HG03175 (cell line): ENCODE data around the gene DUSP2.

Experiments used
- ATAC-seq: cut with Tn5 transposase; IDR thresholded peaks from one replicate; pipeline ENCODE4 v1.9.1; 2021; ENCODE audit warnings: mild to moderate bottlenecking, moderate library complexity; ENCODE audit not compliant: unreplicated experiment

Gene DUSP2

DNA sequence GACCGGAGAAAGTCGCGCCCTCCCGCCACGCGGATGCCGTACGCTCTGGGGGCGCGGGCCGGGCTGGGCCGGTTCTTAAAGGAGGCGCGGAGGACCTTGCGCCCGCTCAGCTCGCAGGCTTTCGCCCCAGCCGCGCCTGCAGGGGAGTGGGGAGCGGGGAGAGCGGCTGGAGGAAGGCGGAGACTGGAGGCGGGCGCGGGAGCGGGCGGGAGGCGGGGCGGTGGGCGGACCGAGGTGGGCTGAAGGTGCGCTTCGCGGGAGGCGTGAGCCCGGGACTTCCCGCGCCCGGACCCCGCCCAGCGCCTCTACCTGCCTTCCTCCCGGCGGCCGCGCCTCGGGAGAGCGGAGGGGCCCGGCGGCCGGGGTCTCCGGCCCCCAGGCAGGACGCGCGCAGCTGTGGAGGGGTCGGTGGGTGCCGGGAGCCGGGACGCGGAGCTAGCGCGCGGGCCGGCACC lies 28.8 kb downstream of the DUSP2 start, which contains the start of gene ADRA2B:
TSS of gene ADRA2B (minus strand) at position 148 of the 455 bp plus-strand sequence. CDS start 422 bp downstream, outside the sequence.
- peak; percentile 38 for ATAC-seq

GRCh38 chr2:96115631-96116423 lies 29.4 kb downstream of the DUSP2 start:
- no peak for ATAC-seq

GRCh38 chr2:96114903-96115581 lies 30.2 kb downstream of the DUSP2 start:
- no peak for ATAC-seq

GRCh38 chr2:96114546-96114902 lies 30.7 kb downstream of the DUSP2 start:
- no peak for ATAC-seq

DNA sequence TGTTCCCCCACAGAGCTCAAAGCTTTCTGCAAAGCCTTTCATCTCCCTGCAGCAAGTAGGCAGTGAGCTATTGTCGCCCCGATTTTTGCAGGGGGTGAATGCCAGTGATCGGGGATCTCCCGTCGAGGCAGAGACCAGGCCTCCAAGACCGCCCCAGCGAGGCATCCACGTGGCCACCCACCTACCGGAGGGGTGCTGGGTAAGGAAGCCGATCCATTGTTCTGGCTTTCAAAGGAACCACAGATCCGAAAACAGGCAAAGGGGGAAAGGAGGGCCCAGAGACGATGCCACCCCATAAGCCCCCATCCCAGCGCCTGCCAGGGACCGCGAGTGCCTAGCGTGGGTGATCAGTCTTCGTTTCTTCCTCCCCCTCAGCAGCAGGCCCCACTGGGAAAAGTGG lies 31.3 kb downstream of the DUSP2 start:
- no peak for ATAC-seq

DNA sequence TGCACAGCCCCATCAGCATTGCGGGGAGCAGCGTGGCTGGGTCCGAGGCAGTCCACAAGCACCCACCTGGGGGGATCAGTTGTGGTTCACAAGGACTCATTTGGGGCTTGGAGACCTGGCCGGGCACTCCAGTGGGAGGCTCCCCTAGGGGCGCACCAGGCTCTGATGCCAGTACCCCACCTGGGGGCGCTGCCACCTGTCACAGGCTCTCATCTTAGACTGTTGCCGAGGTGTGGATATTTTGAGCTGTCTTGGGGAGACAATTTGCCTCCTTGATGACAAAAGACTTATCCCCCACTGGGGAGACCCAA lies 31.9 kb downstream of the DUSP2 start:
- no peak for ATAC-seq

GRCh38 chr2:96112501-96113366 lies 32.5 kb downstream of the DUSP2 start:
- no peak for ATAC-seq

DNA sequence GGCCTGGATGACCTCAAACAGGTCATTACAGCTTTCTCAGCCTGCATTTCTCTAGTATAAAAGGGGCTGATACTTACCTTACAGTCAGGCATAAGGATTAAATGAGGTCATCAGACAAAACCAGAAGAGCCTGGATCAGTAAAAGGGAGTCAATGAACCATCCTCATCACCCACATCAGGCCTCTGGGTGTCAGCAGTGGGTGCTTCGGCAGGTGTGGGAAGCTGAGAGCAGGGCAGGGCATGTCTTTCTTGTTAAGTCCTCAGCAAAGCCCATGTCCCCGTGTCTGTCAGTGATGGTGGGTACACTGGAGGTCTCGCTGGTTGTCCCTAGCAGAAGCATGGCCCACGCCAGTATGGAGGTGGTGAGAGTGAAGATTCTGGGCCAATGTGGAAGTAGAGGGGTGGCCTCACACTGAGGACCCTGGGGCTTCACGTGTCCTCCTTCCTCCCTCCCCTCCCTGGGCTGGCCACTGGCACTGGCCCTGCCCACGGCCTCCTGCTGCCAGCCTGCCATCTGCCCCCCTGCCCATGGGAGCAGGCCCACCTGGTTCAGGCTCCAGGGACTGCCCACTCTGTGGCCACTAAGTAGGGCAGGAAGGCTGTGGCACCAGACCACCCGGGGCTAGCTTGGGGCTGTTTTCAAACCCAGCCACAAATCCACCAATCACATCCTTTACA lies 33.3 kb downstream of the DUSP2 start:
- no peak for ATAC-seq

- ATAC-seq = no peak
Measured at GRCh38 chr2:96111257-96111640, 34.0 kb downstream of the DUSP2 start.

GRCh38 chr2:96110621-96111256 lies 34.5 kb downstream of the DUSP2 start:
- ATAC-seq = no peak

- no peak for ATAC-seq
Measured at GRCh38 chr2:96109931-96110511, 35.2 kb downstream of the DUSP2 start.

GRCh38 chr2:96109361-96109680 lies 35.9 kb downstream of the DUSP2 start:
- ATAC-seq = no peak

DNA sequence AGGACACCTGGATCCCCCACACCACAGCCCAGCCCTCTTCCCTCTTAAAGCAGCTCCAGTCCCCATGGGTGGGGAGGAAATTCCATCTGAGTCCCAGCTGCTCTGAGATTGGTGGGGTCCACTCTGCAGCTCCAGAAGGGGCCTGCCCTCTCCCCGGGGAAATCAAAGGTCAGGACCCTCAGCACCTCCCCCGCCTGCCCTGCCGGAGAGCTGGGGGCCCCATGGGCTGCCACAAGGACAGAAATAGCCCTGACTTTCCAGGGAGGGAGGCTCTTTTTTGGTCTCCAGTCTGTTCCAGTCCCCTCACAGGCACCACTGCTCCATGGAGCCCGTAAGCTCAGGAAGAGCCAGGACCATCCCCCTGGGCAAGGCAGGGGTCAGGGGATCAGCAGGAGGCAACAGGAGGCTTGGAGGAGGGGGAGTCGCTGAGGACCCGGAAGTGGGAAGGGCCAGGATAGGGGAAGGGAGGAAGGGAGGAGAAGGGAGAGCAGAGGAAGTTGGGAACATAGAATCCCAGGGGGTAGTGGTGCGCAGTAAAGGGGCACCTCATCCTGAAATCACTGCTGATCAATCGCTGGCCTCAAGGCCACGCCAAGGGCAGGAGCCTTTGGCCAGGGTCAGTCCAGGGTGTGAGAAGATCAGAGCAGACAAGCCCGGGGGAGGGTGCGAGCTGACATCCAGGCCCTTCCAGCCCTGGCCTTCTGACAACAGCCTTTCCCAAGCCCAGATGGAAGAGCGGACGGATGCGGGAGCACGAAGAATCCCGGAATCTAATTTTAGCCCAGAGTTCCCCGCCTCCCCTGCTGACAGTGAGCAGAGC lies 36.5 kb downstream of the DUSP2 start:
- no peak for ATAC-seq

- ATAC-seq = no peak
Measured at GRCh38 chr2:96108151-96108540, 37.1 kb downstream of the DUSP2 start.

DNA sequence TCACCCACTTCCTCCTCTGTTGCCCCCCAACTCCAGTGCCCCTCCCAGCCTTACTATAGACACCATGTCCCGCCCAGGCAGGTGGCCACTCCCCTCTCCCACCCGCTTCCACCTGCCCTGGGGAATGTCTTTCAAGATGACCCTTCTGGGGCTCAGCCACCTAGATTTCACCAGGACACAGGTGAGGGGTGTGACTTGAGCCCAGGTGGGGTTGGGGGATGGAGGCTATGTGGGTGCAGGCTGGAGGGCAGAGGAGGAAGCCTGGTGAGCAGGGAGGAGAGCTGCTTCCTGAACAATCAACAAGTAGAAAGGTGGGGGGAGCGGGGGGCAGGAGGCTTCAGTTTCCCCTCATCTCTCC lies 37.6 kb downstream of the DUSP2 start:
- no peak for ATAC-seq

- ATAC-seq = no peak
Measured at GRCh38 chr2:96106991-96107707, 38.1 kb downstream of the DUSP2 start.

DNA sequence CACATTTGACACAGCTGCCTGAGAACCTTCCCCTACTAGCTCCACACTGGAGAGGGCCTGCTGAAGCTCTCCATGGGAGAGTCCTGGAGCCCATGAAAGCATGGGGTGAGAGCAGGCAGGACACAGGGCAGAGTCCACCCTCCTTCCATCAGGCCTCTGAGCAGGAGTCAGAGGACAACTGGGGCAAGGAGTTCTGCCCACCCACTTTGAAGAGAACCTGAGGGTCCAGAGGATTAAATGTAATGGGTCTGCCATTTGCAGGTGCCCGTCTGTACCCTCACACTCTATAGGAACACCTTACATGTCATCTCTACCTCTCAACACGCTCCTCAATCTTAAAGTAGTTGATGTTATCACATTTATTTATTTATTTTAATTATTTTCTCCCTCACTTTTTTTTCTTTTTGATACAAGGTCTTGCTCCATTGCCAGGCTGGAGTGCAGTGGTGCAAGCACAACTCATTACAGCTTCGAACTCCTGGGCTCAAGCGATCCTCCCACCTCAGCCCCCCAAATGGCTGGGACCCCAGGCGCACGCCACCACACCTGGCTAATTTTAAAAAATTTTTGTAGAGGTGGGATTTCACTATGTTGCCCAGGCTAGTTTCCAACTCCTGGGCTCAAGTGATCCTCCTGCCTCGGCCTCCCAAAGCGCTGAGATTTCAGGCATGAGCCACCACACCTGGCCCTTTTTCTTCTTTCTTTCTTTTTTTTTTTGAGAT lies 39.1 kb downstream of the DUSP2 start:
- ATAC-seq = no peak
